A673 (cell line): ENCODE measurements around the gene CSNK2B. TPM values are rescaled to one million over a fixed set of nuclear protein-coding genes. Genes with fewer than 3 reads are reported as not detected.

Experiments used
- BruUV-seq: library from RNA; stranded (reverse); fragments of 400-500 nt; replicated peaks from 2 replicates; lab custom pipeline; 2021; lab: Mats Ljungman, UMichigan
- CTCF ChIA-PET: fragments of 300-600 bp; sonication (Branson Sonifier 250); formaldehyde crosslinking; loops from one replicate; lab custom pipeline; 2022; ENCODE audit warnings: antibody characterized with exemption; lab: Charles Lee
- POLR2A ChIA-PET: fragments of 300-600 bp; sonication (Branson Sonifier 250); formaldehyde crosslinking; loops from one replicate; lab custom pipeline; 2022; ENCODE audit warnings: antibody characterized with exemption; ENCODE audit not compliant: low non-redundant PET; lab: Charles Lee
- DNase-seq: peaks from one replicate; pipeline ENCODE4 v3.0.0-alpha.2; 2015; ENCODE audit warnings: low spot score
- H3K27ac ChIP-seq: fragments of 200-600 bp; sonication (generic); 2 replicates; pipeline ENCODE4 v1.5.1; 2016; ENCODE audit warnings: mixed run types, low read depth, mild to moderate bottlenecking, mixed read lengths, antibody characterized with exemption, low read length; ENCODE audit not compliant: poor library complexity, severe bottlenecking
- H3K27me3 ChIP-seq: fragments of 200-600 bp; sonication (generic); replicated peaks from 2 replicates; pipeline ENCODE4 v1.6.1; 2017; ENCODE audit warnings: mixed run types, low read depth, mild to moderate bottlenecking, mixed read lengths, antibody characterized with exemption, low read length; ENCODE audit not compliant: insufficient read depth, poor library complexity
- H3K36me3 ChIP-seq: fragments of 200-600 bp; sonication (generic); 2 replicates; pipeline ENCODE4 v1.6.1; 2016; ENCODE audit warnings: mixed run types, mild to moderate bottlenecking, mixed read lengths, antibody characterized with exemption, low read length; ENCODE audit not compliant: insufficient read depth, poor library complexity, severe bottlenecking
- H3K4me1 ChIP-seq: fragments of 200-600 bp; sonication (generic); 2 replicates; pipeline ENCODE4 v1.6.1; 2017; ENCODE audit warnings: mixed run types, mild to moderate bottlenecking, mixed read lengths, antibody characterized with exemption, low read length; ENCODE audit not compliant: insufficient read depth, poor library complexity, severe bottlenecking
- H3K4me3 ChIP-seq: fragments of 200-600 bp; sonication (generic); 2 replicates; pipeline ENCODE4 v1.5.1; 2016; ENCODE audit warnings: low read depth, mixed run types, mild to moderate bottlenecking, mixed read lengths, low read length; ENCODE audit not compliant: poor library complexity, severe bottlenecking
- H3K9me3 ChIP-seq: fragments of 200-600 bp; sonication (generic); 2 replicates; pipeline ENCODE4 v1.6.1; 2016; ENCODE audit warnings: mixed run types, low read depth, mild to moderate bottlenecking, mixed read lengths, antibody characterized with exemption, low read length; ENCODE audit not compliant: poor library complexity, severe bottlenecking
- CTCF ChIP-seq: fragments of 300-800, 200-600 bp; sonication (generic); conservative IDR thresholded peaks from 2 replicates; pipeline ENCODE4 v1.5.1; 2017; ENCODE audit warnings: low read depth, mild to moderate bottlenecking, antibody characterized with exemption, low read length, moderate library complexity, mixed read lengths
- EZH2 ChIP-seq: fragments of 200-600 bp; sonication (generic); IDR thresholded peaks from 2 replicates; pipeline ENCODE4 v1.6.1; 2017; ENCODE audit warnings: borderline replicate concordance, low read depth, mild to moderate bottlenecking, mixed read lengths, antibody characterized with exemption, low read length; ENCODE audit not compliant: poor library complexity, severe bottlenecking
- intact Hi-C: fragments of 100-400 bp; cut with micrococcal nuclease; formaldehyde crosslinking; loops from one replicate; pipeline ENCODE4 v1.10.0; 2022; ENCODE audit not compliant: unreplicated experiment
- total RNA-seq: library from RNA; stranded (reverse); gene quantifications from 2 replicates; pipeline ENCODE4 v1.2.3, GENCODE V29; 2021

CSNK2B gene
- total RNA-seq, 1 experiment from 2014 or later: 253 TPM

GRCh38 chr6:31662124-31662723 lies 3.7 kb upstream of the CSNK2B start:
- Histone ChIP-seq H3K4me3 (no peak overlapping the region), H3K4me1 (peaks cover 39% of the 10 kb centered on the region), H3K27ac (no peak overlapping the region), H3K27me3 (no peaks in the 10 kb centered on the region), H3K9me3 (no peaks in the 10 kb centered on the region), H3K36me3 (peaks cover 19% of the 10 kb centered on the region)
- DNase-seq: no peak
- intact Hi-C loops: loop anchor here (5.0 kb wide), 1 partner anchor 40 kb away; the partner anchor contains the start of gene PRRC2A
- TF ChIP-seq CTCF (no peak), EZH2 (no peak)
- ChIA-PET POLR2A (no interaction called here), CTCF (interaction anchor here (0.6 kb wide), 1 partner anchor 42 kb away, joined by 7 read pairs; the partner anchor contains the start of gene PRRC2A)
- no TSS peak for BruUV-seq

- intact Hi-C loops: loop anchor here (5.0 kb wide), 1 partner anchor 41 kb away; the partner anchor contains the start of gene PRRC2A
- CTCF ChIA-PET: interaction anchor here (0.6 kb wide), 1 partner anchor 43 kb away, joined by 7 read pairs; the partner anchor contains the start of gene PRRC2A
- H3K27ac ChIP-seq: peak overlapping the region; percentile 97
These were observed 2.5 kb upstream of the CSNK2B start for GRCh38 chr6:31663126-31663960.

More at GRCh38 chr6:31663126-31663960, 2.5 kb upstream of the CSNK2B start:
- no peaks in the 10 kb centered on the region for H3K27me3 ChIP-seq
- no TSS peak for BruUV-seq
- POLR2A ChIA-PET: interaction anchor here (0.6 kb wide), 1 partner anchor 11 kb away, joined by 3 read pairs; the partner anchor contains the start of gene BAG6
- H3K9me3 ChIP-seq: no peaks in the 10 kb centered on the region
- peaks cover 32% of the 10 kb centered on the region for H3K4me1 ChIP-seq
- peak overlapping the region; percentile 94 for H3K4me3 ChIP-seq
- peaks cover 30% of the 10 kb centered on the region for H3K36me3 ChIP-seq
- TF ChIP-seq CTCF: no peak
- no peak for DNase-seq
